Heart left ventricle (tissue), 16 donors: ENCODE data around the gene CDX2. TPM values are rescaled to one million over a fixed set of nuclear protein-coding genes. Genes with fewer than 3 reads are reported as not detected.

Experiments used
- ATAC-seq, 4 donors: fragments of 200-7000 bp; cut with Tn5 transposase; one replicate each; pipeline ENCODE4 v1.9.1; 2020 to 2022; ENCODE audit warnings: moderate library complexity in 4 of 4, mild to moderate bottlenecking in 3 of 4, moderate number of reproducible peaks in 1 of 4
- DNase-seq, 5 donors: peaks; one replicate each; pipeline ENCODE4 v3.0.0-alpha.2; 2020
- H3K27ac ChIP-seq, 12 donors: fragments of 200-600 bp; sonication (generic) in 4 of 12; one replicate each; pipeline versions ENCODE4 v1.5.0 to v1.8.0; 2016 to 2022; ENCODE audit warnings: mild to moderate bottlenecking in 2 of 12
- H3K27me3 ChIP-seq, 9 donors: fragments of 200-600 bp; sonication (generic) in 2 of 9; one replicate each; pipeline versions ENCODE4 v1.5.1 to v1.8.0; 2016 to 2022; ENCODE audit warnings: mild to moderate bottlenecking in 3 of 9
- H3K36me3 ChIP-seq, 9 donors: fragments of 200-600 bp; sonication (generic) in 2 of 9; one replicate each; pipeline versions ENCODE4 v1.5.0 to v1.8.0; 2018 to 2022; ENCODE audit warnings: mild to moderate bottlenecking in 2 of 9
- H3K4me1 ChIP-seq, 12 donors: fragments of 200-600 bp; sonication (generic) in 4 of 12; one replicate each; pipeline versions ENCODE4 v1.5.0 to v1.8.0; 2016 to 2022; ENCODE audit warnings: mild to moderate bottlenecking in 3 of 12
- H3K4me3 ChIP-seq, 12 donors: fragments of 200-600 bp; sonication (generic) in 4 of 12; one replicate each; pipeline versions ENCODE4 v1.5.0 to v1.8.0; 2017 to 2022; ENCODE audit warnings: mild to moderate bottlenecking in 9 of 12, moderate library complexity in 4 of 12
- H3K9me3 ChIP-seq, 12 donors: fragments of 200-600 bp; sonication (generic) in 4 of 12; one replicate each; pipeline versions ENCODE4 v1.5.0 to v1.8.0; 2016 to 2022; ENCODE audit warnings: mild to moderate bottlenecking in 1 of 12
- CTCF ChIP-seq, 12 donors: fragments of 200-600 bp; sonication (generic) in 4 of 12; IDR thresholded peaks; one replicate each; pipeline versions ENCODE4 v1.5.0 to v1.8.0; 2018 to 2022; ENCODE audit warnings: antibody characterized with exemption in 12 of 12, mild to moderate bottlenecking in 5 of 12
- POLR2A ChIP-seq, 2 donors: fragments of 450-650 bp; IDR thresholded peaks; one replicate each; pipeline ENCODE4 v1.6.1; 2017; ENCODE audit warnings: antibody characterized with exemption in 2 of 2, mild to moderate bottlenecking in 2 of 2, moderate library complexity in 2 of 2
- WGBS, 4 donors: extraction: QIAGEN DNeasy Blood & Tissue Kit in 2 of 4; methylation state at CpG; one replicate each; pipeline versions ENCODE4 v1.1.5 to v1.1.7; 2013 to 2018; 5-methylcytosine and 5-hydroxymethylcytosine counted together
- intact Hi-C, 10 donors: fragments of 100-400 bp; cut with DNase I; formaldehyde crosslinking; loops; one replicate each; pipeline versions ENCODE4 v1.11.1 to v1.14.2; 2022
- polyA plus RNA-seq, 2 donors: library from polyadenylated mRNA; stranded (reverse); fragments of 200-250 nt; gene quantifications; one replicate each; pipeline ENCODE4 v1.2.3, GENCODE V29; 2013
- total RNA-seq, 9 donors: library from RNA; depleted of rRNA in 2 of 9; stranded (reverse); fragments of >200 nt in 2 of 9; fragmentation: NEBNext Ultra II Directional in 3 of 9; extraction: Animal tissue kit (Norgen Biotek cat#: 25700) in 3 of 9; gene quantifications; one replicate each; pipeline versions ENCODE4 v1.1.0 to v1.2.4, GENCODE V29; 2016 to 2023
- donor health status: ischemic (EF 13 %, LVEDD 7.1; RV severe dilation, severe dysfunction).
- donor health status: healthy with polysubstance abuse.
- donor health status: DM: no; HTN: yes; CAD: no.
- donor health status: DM: no; HTN: no; CAD: no.
- donor health status: ischemic (EF 25% LVEDD 6.9; RV normal size, moderate dysfunction).
- donor health status: ischemic (EF 25% LVEDD 5.7; RV mildly dilated, moderate dysfunction).
- donor health status: healthy.
- donor health status: DM: yes; HTN: yes; CAD: no.
- donor health status: ischemic (EF 35%, LVEDD 5.7; RV mildly dilated, moderate dysfunction).
- donor health status: nonischemic (EF 11% LVEDD 7.7; RV severe dilation, severe dysfunction).
- donor health status: DM: yes; HTN: yes; CAD: no.
- donor health status: PGD.
- donor health status: ischemic (EF 29% LVEDD 5.4; RV normal size, mild dysfunction).
- donor health status: nonischemic (EF 23%, LVEDD 6.1; RV moderate dilation, normal function).

Gene CDX2
- total and polyA plus RNA-seq, 11 donors = not detected

DNA sequence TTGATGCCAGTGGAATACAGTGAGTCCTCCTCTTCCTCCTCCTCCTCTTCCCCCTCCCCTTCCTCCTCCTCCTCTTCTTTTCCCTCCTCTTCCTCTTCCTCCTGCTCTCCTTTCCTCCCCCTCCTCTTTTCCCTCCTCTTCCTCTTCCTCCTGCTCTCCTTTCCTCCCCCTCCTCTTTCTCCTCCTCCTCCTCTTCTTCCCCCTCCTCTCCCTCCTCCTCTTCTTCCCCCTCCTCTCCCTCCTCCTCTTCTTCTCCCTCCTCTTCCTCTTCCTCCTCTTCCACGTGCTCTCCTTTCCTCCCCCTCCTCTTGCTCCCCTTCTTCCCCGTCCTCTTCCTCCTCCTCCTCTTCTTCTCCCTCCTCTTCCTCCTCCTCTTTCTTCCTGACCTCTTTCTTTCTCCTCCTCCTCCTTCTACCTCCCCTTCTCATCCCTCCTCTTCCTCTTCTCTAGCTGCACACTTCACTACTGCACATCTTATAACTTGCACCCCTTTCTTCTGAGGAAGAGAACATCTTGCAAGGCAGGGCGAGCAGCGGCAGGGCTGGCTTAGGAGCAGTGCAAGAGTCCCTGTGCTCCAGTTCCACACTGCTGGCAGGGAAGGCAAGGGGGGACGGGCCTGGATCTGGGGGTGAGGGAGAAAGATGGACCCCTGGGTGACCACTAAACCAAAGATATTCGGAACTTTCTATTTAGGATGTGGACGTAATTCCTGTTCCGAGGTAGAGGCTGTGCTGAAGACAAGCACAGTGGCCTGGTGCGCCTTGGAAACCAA, 43.7 kb downstream of the CDX2 start:
- WGBS, 4 donors = 17 to 21% (median 19%) methylated on average over 9 of the region's 9 CpGs
- no peaks in the 10 kb centered on the region for H3K36me3 ChIP-seq
- H3K27ac ChIP-seq = no peak overlapping the region
- intact Hi-C loops = loop anchor here in 2 of 10 donors (5.0 to 10.0 kb wide), 2 partner anchors 1013 to 1631 kb away; no protein-coding TSS in a partner anchor
- no peaks in the 10 kb centered on the region for H3K9me3 ChIP-seq
- H3K4me3 ChIP-seq = no peak overlapping the region
- H3K4me1 ChIP-seq = peaks cover 0 to 33% (median 10%) of the 10 kb centered on the region in 12 donors
- H3K27me3 ChIP-seq = peaks cover 74 to 100% (median 98%) of the 10 kb centered on the region in 9 donors
- ATAC-seq = no peak
- TF ChIP-seq CTCF (IDR thresholded peaks at IDR 0.05) = no peak
- no peak for TF ChIP-seq POLR2A (IDR thresholded peaks at IDR 0.05)
- DNase-seq = no peak

DNA sequence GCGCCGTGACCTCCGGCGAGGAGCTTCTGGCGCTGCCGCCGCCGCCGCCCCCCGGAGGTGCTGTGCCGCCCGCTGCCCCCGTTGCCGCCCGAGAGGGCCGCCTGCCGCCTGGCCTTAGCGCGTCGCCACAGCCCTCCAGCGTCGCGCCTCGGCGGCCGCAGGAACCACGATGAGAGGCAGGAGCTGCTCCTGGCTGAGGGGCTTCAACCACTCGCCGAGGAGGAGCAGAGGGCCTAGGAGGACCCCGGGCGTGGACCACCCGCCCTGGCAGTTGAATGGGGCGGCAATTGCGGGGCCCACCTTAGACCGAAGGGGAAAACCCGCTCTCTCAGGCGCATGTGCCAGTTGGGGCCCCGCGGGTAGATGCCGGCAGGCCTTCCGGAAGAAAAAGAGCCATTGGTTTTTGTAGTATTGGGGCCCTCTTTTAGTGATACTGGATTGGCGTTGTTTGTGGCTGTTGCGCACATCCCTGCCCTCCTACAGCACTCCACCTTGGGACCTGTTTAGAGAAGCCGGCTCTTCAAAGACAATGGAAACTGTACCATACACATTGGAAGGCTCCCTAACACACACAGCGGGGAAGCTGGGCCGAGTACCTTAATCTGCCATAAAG, 44.5 kb downstream of the CDX2 start:
- H3K27me3 ChIP-seq = peaks cover 79 to 100% (median 98%) of the 10 kb centered on the region in 9 donors
- WGBS, 4 donors = 3 to 5% (median 4%) methylated on average over 15 to 46 of the region's 46 CpGs
- intact Hi-C loops = loop anchor here in 3 of 10 donors (5.0 to 10.0 kb wide), 3 partner anchors 43 to 1630 kb away; partner anchors contain the start of gene CDX2 (in 1 of the 3)

DNA sequence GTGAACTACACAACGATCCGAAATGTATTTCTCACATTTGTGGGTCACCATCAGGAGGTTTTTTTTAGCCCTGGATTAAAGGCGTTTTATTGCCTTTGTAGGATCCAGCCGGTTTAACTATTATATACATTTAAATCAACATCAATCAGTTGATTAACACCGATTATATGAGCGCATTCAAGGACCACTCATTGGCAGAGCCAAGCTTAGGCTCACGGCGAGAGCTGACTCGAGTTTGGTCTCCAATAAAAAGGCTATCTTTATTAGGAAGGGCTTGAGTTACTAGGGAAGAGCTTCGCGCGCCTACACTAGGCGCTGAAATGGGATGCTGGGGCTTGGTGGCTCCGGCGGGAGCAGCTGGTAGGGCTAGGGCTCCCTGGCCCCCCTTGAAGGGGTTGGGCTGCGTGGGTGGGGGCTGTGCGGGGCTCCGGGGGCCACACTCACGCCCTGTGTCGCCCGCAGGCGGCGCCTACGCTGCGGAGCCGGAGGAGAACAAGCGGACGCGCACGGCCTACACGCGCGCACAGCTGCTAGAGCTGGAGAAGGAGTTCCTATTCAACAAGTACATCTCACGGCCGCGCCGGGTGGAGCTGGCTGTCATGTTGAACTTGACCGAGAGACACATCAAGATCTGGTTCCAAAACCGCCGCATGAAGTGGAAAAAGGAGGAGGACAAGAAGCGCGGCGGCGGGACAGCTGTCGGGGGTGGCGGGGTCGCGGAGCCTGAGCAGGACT, 45.2 kb downstream of the CDX2 start:
- Histone ChIP-seq H3K36me3 (no peaks in the 10 kb centered on the region), H3K4me3 (no peak overlapping the region), H3K9me3 (no peaks in the 10 kb centered on the region), H3K4me1 (peaks cover 0 to 43% (median 18%) of the 10 kb centered on the region in 12 donors), H3K27ac (no peak overlapping the region), H3K27me3 (peaks cover 84 to 100% (median 98%) of the 10 kb centered on the region in 9 donors)
- ATAC-seq = no peak
- WGBS, 4 donors = 2 to 4% (median 2%) methylated on average over 37 to 48 of the region's 48 CpGs
- intact Hi-C loops = loop anchor here in 2 of 10 donors (5.0 to 10.0 kb wide), 2 partner anchors 43 to 1629 kb away; partner anchors contain the start of gene CDX2 (in 1 of the 2)
- TF ChIP-seq CTCF (IDR thresholded peaks at IDR 0.05) = no peak
- TF ChIP-seq POLR2A (IDR thresholded peaks at IDR 0.05) = no peak
- DNase-seq = no peak

More for the DNA sequence above, 44.5 kb downstream of the CDX2 start:
- H3K27ac ChIP-seq = no peak overlapping the region
- H3K4me3 ChIP-seq = no peak overlapping the region
- no peaks in the 10 kb centered on the region for H3K36me3 ChIP-seq
- H3K4me1 ChIP-seq = peaks cover 0 to 40% (median 17%) of the 10 kb centered on the region in 12 donors
- ATAC-seq (no peak), DNase-seq (no peak)
- H3K9me3 ChIP-seq = no peaks in the 10 kb centered on the region
- TF ChIP-seq CTCF (IDR thresholded peaks at IDR 0.05) (no peak), POLR2A (IDR thresholded peaks at IDR 0.05) (no peak)
